ACHN (cell line): ENCODE measurements around the gene CHERP.

Experiments
- DNase-seq: peaks from one replicate; pipeline ENCODE4 v3.0.0-alpha.2; 2015
- in situ Hi-C: cut with HindIII; loops from 2 replicates; pipeline ENCODE4 v1.10.0; 2017; ENCODE audit warnings: low sequenced_read_pairs, low pct_ligation_motif_present, low pct_unique_long_range_greater_than_20kb

The CHERP gene

GRCh38 chr19:16542045-16542909 is at the start of gene CHERP:
TSS of gene CHERP (minus strand) at chr19:16542437. CDS start at chr19:16542378, 59 bp downstream.
- peak; percentile 93 for DNase-seq
- in situ Hi-C loops = no loop called here

DNA sequence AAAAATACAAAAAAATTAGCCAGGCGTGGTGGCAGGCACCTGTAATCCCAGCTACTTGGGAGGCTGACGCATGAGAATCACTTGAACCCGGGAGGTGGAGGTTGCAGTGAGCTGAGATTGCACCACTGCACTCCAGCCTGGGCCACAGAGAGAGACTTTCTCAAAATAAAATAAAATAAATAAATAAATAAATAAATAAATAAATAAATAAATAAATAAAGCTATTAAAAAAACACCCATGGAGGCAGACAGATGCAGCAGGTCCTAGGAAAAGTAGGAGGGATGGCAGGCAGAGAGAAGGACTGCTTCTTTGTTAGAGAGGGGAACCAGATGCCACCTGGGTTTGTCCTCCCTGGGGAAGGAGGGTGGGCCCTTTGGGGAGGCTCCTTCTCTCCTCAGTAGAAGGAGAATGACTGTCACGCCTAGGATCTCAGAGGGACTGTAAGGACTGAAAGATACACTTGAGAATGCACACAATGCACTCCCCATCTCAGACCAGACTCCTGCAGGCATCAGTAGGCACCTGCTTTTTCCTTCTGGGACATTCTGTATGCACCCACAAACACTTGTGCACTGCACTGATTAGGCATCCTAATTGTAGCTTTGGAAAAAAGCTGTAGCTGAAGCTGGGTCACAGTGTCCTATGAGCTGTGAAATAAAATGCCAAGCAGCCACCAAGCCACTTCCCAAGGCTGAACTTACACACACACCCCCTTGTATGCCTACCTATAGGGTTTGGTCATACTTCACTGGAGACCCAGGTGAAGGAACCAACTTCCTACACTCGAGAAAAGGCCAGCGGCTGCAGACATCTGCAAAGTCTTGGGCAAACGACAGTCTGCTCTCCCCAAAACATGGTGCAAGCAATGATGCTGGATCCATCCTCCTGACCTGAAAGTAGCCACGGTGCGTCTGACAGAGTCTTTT is 48.9 kb upstream of the CHERP start:
- DNase-seq = no peak
- in situ Hi-C loops = no loop called here

DNA sequence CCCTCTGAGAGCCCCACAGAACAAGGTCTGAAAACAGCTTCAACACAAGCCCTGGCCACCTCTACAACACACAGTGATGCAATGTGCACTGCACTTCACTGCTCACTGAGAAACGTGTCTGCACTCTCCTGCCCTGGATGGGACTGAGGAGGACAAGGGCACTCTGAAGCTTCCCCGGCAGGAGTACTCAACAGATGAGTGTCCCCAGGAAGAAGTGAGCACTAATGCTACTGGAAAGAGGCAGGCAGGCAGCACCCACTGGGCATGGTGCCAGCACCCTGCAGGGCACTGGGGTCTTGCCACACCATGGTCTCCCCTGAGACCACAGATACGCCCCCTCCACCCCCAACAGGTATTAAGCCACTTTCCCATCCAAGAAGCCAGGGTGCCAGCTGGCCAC is 47.7 kb upstream of the CHERP start:
- DNase-seq = no peak
- in situ Hi-C loops = no loop called here

DNA sequence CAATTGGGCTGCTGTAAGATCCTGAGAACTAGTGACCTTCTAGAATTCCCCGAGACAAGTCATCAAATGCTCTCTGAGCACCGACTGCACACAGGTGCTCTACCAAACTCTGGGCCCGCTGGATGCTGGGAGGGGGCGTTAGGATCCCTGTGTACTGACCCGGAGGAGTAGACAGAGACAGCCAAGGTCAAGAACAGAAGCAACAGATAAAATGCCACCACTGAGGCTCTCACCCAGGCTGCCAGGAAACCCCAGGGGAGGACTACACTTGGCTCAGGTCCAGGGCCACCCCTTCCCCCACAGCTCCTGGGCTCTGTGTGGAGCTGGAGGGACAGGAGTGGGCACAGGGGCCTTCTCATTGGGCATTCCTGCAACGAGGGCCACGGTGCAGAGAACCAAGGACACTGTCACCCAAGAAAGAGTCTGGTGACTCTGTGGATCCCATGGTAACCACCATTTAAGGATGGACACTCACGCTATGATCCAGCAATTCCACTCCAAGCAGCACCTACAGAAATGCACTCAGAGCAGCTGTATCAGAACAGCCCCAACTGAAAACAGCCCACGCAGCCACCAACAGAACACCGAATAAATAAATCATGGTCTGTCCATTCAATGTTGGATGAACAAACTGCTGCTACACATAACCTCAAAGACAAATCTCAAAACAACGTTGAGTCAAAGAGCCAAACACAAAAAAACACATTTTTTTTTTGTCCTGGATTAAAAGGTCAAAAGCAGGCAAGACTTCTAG is 46.8 kb upstream of the CHERP start:
- in situ Hi-C loops = no loop called here
- no peak for DNase-seq

GRCh38 chr19:16587833-16588823 is 45.9 kb upstream of the CHERP start:
- DNase-seq = no peak
- in situ Hi-C loops = no loop called here

GRCh38 chr19:16586991-16587832 is 45.0 kb upstream of the CHERP start:
- no peak for DNase-seq
- in situ Hi-C loops = no loop called here

- in situ Hi-C loops = no loop called here
- DNase-seq = no peak
Observed at GRCh38 chr19:16586477-16586871, 44.2 kb upstream of the CHERP start.

GRCh38 chr19:16585808-16586476 is 43.7 kb upstream of the CHERP start:
- DNase-seq = no peak
- in situ Hi-C loops = no loop called here

- DNase-seq = no peak
- in situ Hi-C loops = no loop called here
Observed at GRCh38 chr19:16585094-16585801, 43.0 kb upstream of the CHERP start.

GRCh38 chr19:16584248-16585093 is 42.2 kb upstream of the CHERP start:
- in situ Hi-C loops = no loop called here
- DNase-seq = peak; percentile 75

- in situ Hi-C loops = no loop called here
- no peak for DNase-seq
Observed at GRCh38 chr19:16582486-16583261, 40.4 kb upstream of the CHERP start.

DNA sequence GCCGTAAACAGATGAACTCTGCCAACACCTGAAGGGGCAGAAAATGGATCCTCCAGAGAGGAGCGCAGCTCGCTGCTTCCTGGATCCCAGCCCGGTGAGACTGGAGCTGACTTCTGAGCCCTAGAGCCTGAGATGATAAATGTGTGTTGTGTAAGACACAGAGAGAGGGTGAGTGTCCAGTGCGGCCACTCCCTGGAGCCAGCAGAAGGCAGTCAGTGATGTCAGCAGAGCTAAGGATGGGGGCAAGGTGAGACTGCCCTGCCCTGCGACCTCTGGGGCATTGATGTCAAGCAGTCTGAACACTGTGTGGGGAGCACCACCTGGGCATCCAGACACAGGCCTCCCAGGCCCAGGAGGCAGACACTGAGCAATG is 39.7 kb upstream of the CHERP start:
- DNase-seq = no peak
- in situ Hi-C loops = no loop called here

DNA sequence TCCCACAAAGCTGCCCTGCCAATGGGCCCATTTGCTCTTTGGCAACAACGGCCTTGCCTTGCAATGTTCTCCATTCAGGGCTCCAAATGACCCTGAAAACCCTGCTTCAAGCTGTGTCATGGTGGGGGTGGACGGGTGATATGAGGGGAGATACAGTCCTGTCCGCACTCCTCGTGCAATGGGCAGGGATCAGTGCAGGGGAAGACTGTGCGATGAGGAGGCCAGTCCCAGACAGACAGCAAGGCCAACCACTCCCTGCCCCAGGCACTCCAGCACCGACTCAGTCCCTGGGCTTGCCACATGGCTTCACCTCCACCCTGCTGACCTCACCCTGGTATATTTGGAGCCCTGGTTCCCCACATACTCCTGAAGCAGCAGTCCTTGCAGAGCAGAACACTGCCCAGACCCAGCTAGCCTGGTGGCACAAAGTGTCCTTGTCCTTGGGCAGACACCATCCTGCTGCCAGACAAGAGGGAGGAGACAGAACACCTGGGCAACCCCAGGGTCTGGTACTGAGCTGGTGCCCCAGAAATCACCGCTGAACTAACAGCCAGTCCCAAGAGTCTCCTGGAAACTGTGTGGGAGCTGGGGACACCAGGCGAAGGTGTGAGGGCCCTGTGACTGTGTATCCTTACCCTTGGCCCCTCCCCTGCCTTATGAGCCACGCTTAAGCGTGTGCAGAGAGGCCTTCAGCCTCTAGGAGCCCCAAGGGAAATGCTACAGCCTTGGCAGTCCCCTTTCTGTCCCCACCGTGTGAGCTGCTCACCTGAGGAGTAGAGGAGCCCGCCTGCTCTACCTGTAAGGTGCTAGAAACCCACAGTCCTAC is 39.1 kb upstream of the CHERP start:
- in situ Hi-C loops = no loop called here
- DNase-seq = no peak

GRCh38 chr19:16579381-16579780 is 37.1 kb upstream of the CHERP start:
- in situ Hi-C loops = no loop called here
- no peak for DNase-seq
